HAP-1 (cell line): Measurements from ENCODE around the gene CIDEA.

Experiments used
- DNase-seq, 2 experiments: peaks; one replicate each; pipeline ENCODE4 v3.0.0-alpha.2; 2016 to 2020; ENCODE audit warnings: low spot score in 2 of 2
- H3K27me3 ChIP-seq: fragments of 250-450 bp; sonication (Bioruptor Pico); 2 replicates; pipeline ENCODE4 v1.5.1; 2020; ENCODE audit warnings: low read depth, mild to moderate bottlenecking, moderate library complexity
- H3K36me3 ChIP-seq: fragments of 250-450 bp; sonication (Bioruptor Pico); replicated peaks from 2 replicates; pipeline ENCODE4 v1.5.1; 2020; ENCODE audit warnings: mild to moderate bottlenecking
- H3K4me1 ChIP-seq: fragments of 250-450 bp; sonication (Bioruptor Pico); 2 replicates; pipeline ENCODE4 v1.5.1; 2020; ENCODE audit warnings: mild to moderate bottlenecking
- H3K4me3 ChIP-seq: fragments of 250-450 bp; sonication (Bioruptor Pico); 2 replicates; pipeline ENCODE4 v1.5.1; 2020; ENCODE audit warnings: mild to moderate bottlenecking, moderate library complexity
- H3K9me3 ChIP-seq: fragments of 250-450 bp; sonication (Bioruptor Pico); 2 replicates; pipeline ENCODE4 v1.5.1; 2020; ENCODE audit warnings: mild to moderate bottlenecking, moderate library complexity
- in situ Hi-C: fragments of 300-500 bp; cut with MboI; formaldehyde crosslinking; loops from 3 replicates; pipeline ENCODE4 v1.14.3; 2020; ENCODE audit warnings: low sequenced_read_pairs, inconsistent platforms, mixed read lengths

Gene CIDEA

GRCh38 chr18:12264864-12265263, 10.7 kb downstream of the CIDEA start:
- DNase-seq: no peak
- Histone ChIP-seq H3K27me3 (0 out of 2 replicates have a peak, but pooled peaks cover 2% of the 10 kb centered on the region), H3K9me3 (no peaks in the 10 kb centered on the region), H3K4me1 (no peaks in the 10 kb centered on the region), H3K4me3 (no peak overlapping the region), H3K36me3 (no peaks in the 10 kb centered on the region)
- in situ Hi-C loops: no loop called here

- H3K36me3 ChIP-seq: no peaks in the 10 kb centered on the region
- peak; percentile 82 to 84 for DNase-seq
- in situ Hi-C loops: no loop called here
- H3K4me3 ChIP-seq: peak overlapping the region; percentile 40
- no peaks in the 10 kb centered on the region for H3K27me3 ChIP-seq
- peaks cover 4% of the 10 kb centered on the region for H3K4me1 ChIP-seq
- no peaks in the 10 kb centered on the region; the same call in 1 of the 2 replicates for H3K9me3 ChIP-seq
Measured at GRCh38 chr18:12271376-12272235, 17.4 kb downstream of the CIDEA start.

- DNase-seq: no peak
- no peaks in the 10 kb centered on the region for H3K27me3 ChIP-seq
- peaks cover 4% of the 10 kb centered on the region for H3K4me1 ChIP-seq
- no peaks in the 10 kb centered on the region; the same call in 1 of the 2 replicates for H3K9me3 ChIP-seq
- H3K36me3 ChIP-seq: no peaks in the 10 kb centered on the region
- in situ Hi-C loops: no loop called here
- no peak overlapping the region for H3K4me3 ChIP-seq
Measured at GRCh38 chr18:12274793-12275192, 20.6 kb downstream of the CIDEA start.

- no peak overlapping the region for H3K4me3 ChIP-seq
- H3K36me3 ChIP-seq: no peaks in the 10 kb centered on the region
- no peaks in the 10 kb centered on the region; the same call in 1 of the 2 replicates for H3K9me3 ChIP-seq
- no peaks in the 10 kb centered on the region for H3K4me1 ChIP-seq
- DNase-seq: no peak
- no peaks in the 10 kb centered on the region for H3K27me3 ChIP-seq
- in situ Hi-C loops: no loop called here
Measured at GRCh38 chr18:12276736-12277554, 22.8 kb downstream of the CIDEA start.

- DNase-seq: no peak
- no peaks in the 10 kb centered on the region for H3K36me3 ChIP-seq
- no peaks in the 10 kb centered on the region for H3K27me3 ChIP-seq
- no peaks in the 10 kb centered on the region; the same call in 1 of the 2 replicates for H3K9me3 ChIP-seq
- H3K4me3 ChIP-seq: no peak overlapping the region
- in situ Hi-C loops: no loop called here
- no peaks in the 10 kb centered on the region for H3K4me1 ChIP-seq
Measured at GRCh38 chr18:12278215-12278671, 24.1 kb downstream of the CIDEA start.

- Histone ChIP-seq H3K27me3 (no peaks in the 10 kb centered on the region), H3K9me3 (no peaks in the 10 kb centered on the region; the same call in 1 of the 2 replicates), H3K4me1 (no peaks in the 10 kb centered on the region), H3K4me3 (no peak overlapping the region), H3K36me3 (no peaks in the 10 kb centered on the region)
- in situ Hi-C loops: no loop called here
- no peak for DNase-seq
Measured at GRCh38 chr18:12278741-12279682, 24.9 kb downstream of the CIDEA start.

- Histone ChIP-seq H3K9me3 (no peaks in the 10 kb centered on the region), H3K36me3 (no peaks in the 10 kb centered on the region), H3K4me1 (no peaks in the 10 kb centered on the region), H3K4me3 (no peak overlapping the region), H3K27me3 (0 out of 2 replicates have a peak, but pooled peaks cover 3% of the 10 kb centered on the region)
- in situ Hi-C loops: no loop called here
- DNase-seq: no peak
Measured at GRCh38 chr18:12279781-12280531, 25.8 kb downstream of the CIDEA start.

GRCh38 chr18:12281861-12282260, 27.7 kb downstream of the CIDEA start:
- in situ Hi-C loops: no loop called here
- Histone ChIP-seq H3K27me3 (peaks cover 6% of the 10 kb centered on the region; the same call in 1 of the 2 replicates), H3K4me3 (no peak overlapping the region), H3K4me1 (no peaks in the 10 kb centered on the region), H3K9me3 (no peaks in the 10 kb centered on the region), H3K36me3 (no peaks in the 10 kb centered on the region)
- no peak for DNase-seq

GRCh38 chr18:12282442-12283039, 28.4 kb downstream of the CIDEA start:
- no peaks in the 10 kb centered on the region for H3K36me3 ChIP-seq
- no peak for DNase-seq
- peaks cover 6% of the 10 kb centered on the region; the same call in 1 of the 2 replicates for H3K27me3 ChIP-seq
- in situ Hi-C loops: no loop called here
- H3K9me3 ChIP-seq: no peaks in the 10 kb centered on the region
- no peak overlapping the region for H3K4me3 ChIP-seq
- H3K4me1 ChIP-seq: no peaks in the 10 kb centered on the region

GRCh38 chr18:12283256-12283655, 29.1 kb downstream of the CIDEA start:
- DNase-seq: no peak
- Histone ChIP-seq H3K9me3 (no peaks in the 10 kb centered on the region), H3K4me1 (no peaks in the 10 kb centered on the region), H3K36me3 (no peaks in the 10 kb centered on the region), H3K4me3 (no peak overlapping the region), H3K27me3 (peaks cover 6% of the 10 kb centered on the region; the same call in 1 of the 2 replicates)
- in situ Hi-C loops: no loop called here

- no peaks in the 10 kb centered on the region for H3K36me3 ChIP-seq
- in situ Hi-C loops: no loop called here
- H3K9me3 ChIP-seq: no peaks in the 10 kb centered on the region
- peaks cover 6% of the 10 kb centered on the region; the same call in 1 of the 2 replicates for H3K27me3 ChIP-seq
- H3K4me1 ChIP-seq: no peaks in the 10 kb centered on the region
- DNase-seq: no peak
- H3K4me3 ChIP-seq: no peak overlapping the region
Measured at GRCh38 chr18:12283666-12284065, 29.5 kb downstream of the CIDEA start.

GRCh38 chr18:12287131-12287681, 33.0 kb downstream of the CIDEA start:
- H3K4me1 ChIP-seq: no peaks in the 10 kb centered on the region
- no peak overlapping the region for H3K4me3 ChIP-seq
- in situ Hi-C loops: no loop called here
- peaks cover 6% of the 10 kb centered on the region; the same call in 1 of the 2 replicates for H3K27me3 ChIP-seq
- no peaks in the 10 kb centered on the region for H3K9me3 ChIP-seq
- H3K36me3 ChIP-seq: no peaks in the 10 kb centered on the region
- no peak for DNase-seq
